CD4-positive, alpha-beta memory T cell (primary cell): ENCODE measurements around the gene PROP1. TPM values are rescaled to one million over a fixed set of nuclear protein-coding genes. Genes with fewer than 3 reads are reported as not detected.

Source experiments
- CTCF ChIA-PET: fragments of 350-600 bp; sonication (Branson Sonifier 250); formaldehyde crosslinking; loops from one replicate; lab custom pipeline; 2021; ENCODE audit warnings: inconsistent platforms; ENCODE audit not compliant: partially characterized antibody; lab: Charles Lee
- POLR2A ChIA-PET: fragments of 350-600 bp; sonication (Branson Sonifier 250); formaldehyde crosslinking; loops from one replicate; lab custom pipeline; 2021; ENCODE audit not compliant: partially characterized antibody; lab: Charles Lee
- DNase-seq, 5 donors: peaks; one replicate each; pipeline versions ENCODE4 v3.0.0 to v3.0.0-alpha.2; 2020 to 2022; ENCODE audit warnings: mixed read lengths in 1 of 5
- H3K27ac ChIP-seq: one replicate; pipeline ENCODE4 v1.7.0; 2013; ENCODE audit warnings: low read depth, low read length
- H3K27me3 ChIP-seq: 2 replicates; pipeline ENCODE4 v1.7.0; 2013; ENCODE audit warnings: mild to moderate bottlenecking, low read length, moderate library complexity; ENCODE audit not compliant: insufficient read depth
- H3K36me3 ChIP-seq: 2 replicates; pipeline ENCODE4 v1.7.0; 2013; ENCODE audit warnings: mild to moderate bottlenecking, low read length, moderate library complexity; ENCODE audit not compliant: insufficient read depth
- H3K4me1 ChIP-seq: 2 replicates; pipeline ENCODE4 v1.7.0; 2013; ENCODE audit warnings: mild to moderate bottlenecking, low read length, moderate library complexity; ENCODE audit not compliant: insufficient read depth
- H3K4me3 ChIP-seq, 2 donors: one replicate each; pipeline ENCODE4 v1.7.0; 2013; ENCODE audit warnings: low read length in 2 of 2, mild to moderate bottlenecking in 1 of 2
- H3K9me3 ChIP-seq, 2 donors: one replicate each; pipeline ENCODE4 v1.7.0; 2013; ENCODE audit warnings: low read length in 2 of 2, control low read depth in 1 of 2; ENCODE audit not compliant: control insufficient read depth in 1 of 2
- H3K27ac Mint-ChIP-seq, 7 donors: one replicate each; pipeline ENCODE4 v1.8.0; 2020 to 2021; ENCODE audit warnings: mixed read lengths in 7 of 7, mild to moderate bottlenecking in 6 of 7, inconsistent platforms in 3 of 7, moderate library complexity in 3 of 7
- H3K27me3 Mint-ChIP-seq, 2 donors: one replicate each; pipeline ENCODE4 v1.8.0; 2020 to 2021; ENCODE audit warnings: mixed read lengths in 2 of 2
- H3K36me3 Mint-ChIP-seq, 2 donors: one replicate each; pipeline ENCODE4 v1.8.0; 2020 to 2021; ENCODE audit warnings: mixed read lengths in 2 of 2, inconsistent platforms in 1 of 2, mild to moderate bottlenecking in 1 of 2
- H3K4me1 Mint-ChIP-seq, 4 donors: one replicate each; pipeline ENCODE4 v1.8.0; 2020 to 2021; ENCODE audit warnings: mixed read lengths in 4 of 4, mild to moderate bottlenecking in 1 of 4
- H3K4me3 Mint-ChIP-seq, 8 donors: one replicate each; pipeline ENCODE4 v1.8.0; 2020 to 2021; ENCODE audit warnings: mixed read lengths in 8 of 8, mild to moderate bottlenecking in 7 of 8, moderate library complexity in 6 of 8, inconsistent platforms in 3 of 8
- H3K9me3 Mint-ChIP-seq, 8 donors: one replicate each; pipeline ENCODE4 v1.8.0; 2020 to 2021; ENCODE audit warnings: mixed read lengths in 8 of 8, mild to moderate bottlenecking in 5 of 8, inconsistent platforms in 3 of 8, moderate library complexity in 1 of 8
- intact Hi-C: fragments of 100-400 bp; cut with micrococcal nuclease; formaldehyde crosslinking; loops from one replicate; pipeline ENCODE4 v1.15.1; 2023
- polyA plus RNA-seq, 2 donors: library from polyadenylated mRNA; unstranded; fragments of 300-500 nt; fragmentation: Illumina TruSeq; gene quantifications; one replicate each; pipeline ENCODE4 v1.2.3, GENCODE V29; 2021
- total RNA-seq, 2 experiments: library from RNA; stranded (reverse); gene quantifications; one replicate each; pipeline ENCODE4 v1.2.3, GENCODE V29; 2021

The PROP1 gene
- total and polyA plus RNA-seq, 4 experiments from 2014 or later: not detected

GRCh38 chr5:177967221-177967887, 28.7 kb downstream of the PROP1 start:
- no peaks in the 10 kb centered on the region for H3K27me3 ChIP-seq
- no peak overlapping the region for H3K27ac ChIP-seq
- H3K9me3 ChIP-seq: no peaks in the 10 kb centered on the region
- no peaks in the 10 kb centered on the region for H3K4me1 ChIP-seq
- Mint-ChIP-seq H3K27ac (no peak overlapping the region), H3K4me1 (peaks cover 0 to 7% (median 5%) of the 10 kb centered on the region in 4 donors), H3K4me3 (no peak overlapping the region), H3K36me3 (peaks cover 5 to 17% of the 10 kb centered on the region in 2 donors), H3K9me3 (peaks cover 0 to 16% (median 4%) of the 10 kb centered on the region in 8 donors), H3K27me3 (no peaks in the 10 kb centered on the region)
- H3K36me3 ChIP-seq: no peaks in the 10 kb centered on the region
- no peak overlapping the region for H3K4me3 ChIP-seq
- intact Hi-C loops: no loop called here
- CTCF ChIA-PET: no interaction called here
- POLR2A ChIA-PET: no interaction called here
- DNase-seq: no peak

- intact Hi-C loops: no loop called here
- no peak for DNase-seq
- ChIA-PET CTCF (no interaction called here), POLR2A (no interaction called here)
- Mint-ChIP-seq H3K9me3 (peaks cover 0 to 14% (median 3%) of the 10 kb centered on the region in 8 donors), H3K4me3 (no peak overlapping the region), H3K27ac (peak overlapping the region in 1 of 7 donors; percentile 41), H3K4me1 (peaks cover 0 to 7% (median 5%) of the 10 kb centered on the region in 4 donors), H3K27me3 (no peaks in the 10 kb centered on the region), H3K36me3 (peaks cover 5 to 17% of the 10 kb centered on the region in 2 donors)
- Histone ChIP-seq H3K4me3 (no peak overlapping the region), H3K36me3 (no peaks in the 10 kb centered on the region), H3K27ac (no peak overlapping the region), H3K4me1 (no peaks in the 10 kb centered on the region), H3K9me3 (no peaks in the 10 kb centered on the region), H3K27me3 (no peaks in the 10 kb centered on the region)
These were observed 29.2 kb downstream of the PROP1 start for GRCh38 chr5:177966839-177967166.

GRCh38 chr5:177966009-177966838, 29.8 kb downstream of the PROP1 start:
- Histone ChIP-seq H3K27ac (no peak overlapping the region), H3K4me1 (no peaks in the 10 kb centered on the region), H3K9me3 (no peaks in the 10 kb centered on the region), H3K4me3 (no peak overlapping the region), H3K27me3 (no peaks in the 10 kb centered on the region), H3K36me3 (no peaks in the 10 kb centered on the region)
- Mint-ChIP-seq H3K27me3 (no peaks in the 10 kb centered on the region), H3K9me3 (peaks cover 0 to 8% (median 2%) of the 10 kb centered on the region in 8 donors), H3K36me3 (peaks cover 5 to 17% of the 10 kb centered on the region in 2 donors), H3K4me1 (peaks cover 0 to 7% (median 4%) of the 10 kb centered on the region in 4 donors), H3K27ac (peak overlapping the region in 3 of 7 donors; percentile 35 to 59 (median 43)), H3K4me3 (no peak overlapping the region)
- POLR2A ChIA-PET: no interaction called here
- CTCF ChIA-PET: no interaction called here
- DNase-seq: no peak
- intact Hi-C loops: no loop called here

- no peak overlapping the region for H3K27ac Mint-ChIP-seq
- H3K27ac ChIP-seq: no peak overlapping the region
- no peaks in the 10 kb centered on the region for H3K36me3 ChIP-seq
- no peak overlapping the region for H3K4me3 ChIP-seq
- H3K36me3 Mint-ChIP-seq: peaks cover 5 to 23% of the 10 kb centered on the region in 2 donors
- CTCF ChIA-PET: no interaction called here
- H3K9me3 ChIP-seq: no peaks in the 10 kb centered on the region
- H3K27me3 ChIP-seq: no peaks in the 10 kb centered on the region
- H3K9me3 Mint-ChIP-seq: no peaks in the 10 kb centered on the region
- POLR2A ChIA-PET: no interaction called here
- intact Hi-C loops: no loop called here
- DNase-seq: no peak
- H3K4me1 ChIP-seq: no peaks in the 10 kb centered on the region
- H3K4me1 Mint-ChIP-seq: peaks cover 0 to 7% (median 3%) of the 10 kb centered on the region in 4 donors
- no peaks in the 10 kb centered on the region for H3K27me3 Mint-ChIP-seq
- H3K4me3 Mint-ChIP-seq: no peak overlapping the region
These were observed 31.6 kb downstream of the PROP1 start for GRCh38 chr5:177964471-177964870.

- Histone ChIP-seq H3K36me3 (no peaks in the 10 kb centered on the region), H3K9me3 (no peaks in the 10 kb centered on the region), H3K27me3 (no peaks in the 10 kb centered on the region), H3K4me1 (no peaks in the 10 kb centered on the region), H3K27ac (no peak overlapping the region), H3K4me3 (no peak overlapping the region)
- intact Hi-C loops: no loop called here
- no peak for DNase-seq
- POLR2A ChIA-PET: no interaction called here
- Mint-ChIP-seq H3K36me3 (peaks cover 9 to 26% of the 10 kb centered on the region in 2 donors), H3K4me3 (no peak overlapping the region), H3K4me1 (peaks cover 0 to 7% (median 3%) of the 10 kb centered on the region in 4 donors), H3K27ac (no peak overlapping the region), H3K9me3 (no peaks in the 10 kb centered on the region), H3K27me3 (no peaks in the 10 kb centered on the region)
- CTCF ChIA-PET: no interaction called here
These were observed 32.1 kb downstream of the PROP1 start for GRCh38 chr5:177963966-177964365.

- H3K27me3 ChIP-seq: no peaks in the 10 kb centered on the region
- Mint-ChIP-seq H3K4me1 (no peaks in the 10 kb centered on the region), H3K27me3 (no peaks in the 10 kb centered on the region), H3K36me3 (peaks cover 26 to 34% of the 10 kb centered on the region in 2 donors), H3K4me3 (no peak overlapping the region), H3K27ac (peak overlapping the region in 2 of 7 donors; percentile 48 to 73), H3K9me3 (no peaks in the 10 kb centered on the region)
- intact Hi-C loops: no loop called here
- ChIA-PET POLR2A (no interaction called here), CTCF (no interaction called here)
- H3K9me3 ChIP-seq: no peaks in the 10 kb centered on the region
- H3K27ac ChIP-seq: no peak overlapping the region
- no peak overlapping the region for H3K4me3 ChIP-seq
- H3K36me3 ChIP-seq: no peaks in the 10 kb centered on the region
- no peak for DNase-seq
- H3K4me1 ChIP-seq: no peaks in the 10 kb centered on the region
These were observed 36.7 kb downstream of the PROP1 start for GRCh38 chr5:177959315-177959714.

- CTCF ChIA-PET: no interaction called here
- H3K27ac Mint-ChIP-seq: no peak overlapping the region
- POLR2A ChIA-PET: no interaction called here
These were observed 37.3 kb downstream of the PROP1 start for GRCh38 chr5:177958696-177959095.

More at GRCh38 chr5:177958696-177959095, 37.3 kb downstream of the PROP1 start:
- no peaks in the 10 kb centered on the region for H3K36me3 ChIP-seq
- DNase-seq: no peak
- Mint-ChIP-seq H3K4me3 (no peak overlapping the region), H3K9me3 (no peaks in the 10 kb centered on the region), H3K27me3 (no peaks in the 10 kb centered on the region), H3K4me1 (no peaks in the 10 kb centered on the region), H3K36me3 (peaks cover 26 to 30% of the 10 kb centered on the region in 2 donors)
- H3K27me3 ChIP-seq: no peaks in the 10 kb centered on the region
- no peaks in the 10 kb centered on the region for H3K4me1 ChIP-seq
- intact Hi-C loops: no loop called here
- no peak overlapping the region for H3K27ac ChIP-seq
- H3K4me3 ChIP-seq: no peak overlapping the region
- no peaks in the 10 kb centered on the region for H3K9me3 ChIP-seq
